SK-N-DZ (cell line): ENCODE results near the gene CNTFR.

Experiments used
- DNase-seq: peaks from one replicate; pipeline ENCODE4 v3.0.0-alpha.2; 2015; ENCODE audit warnings: low spot score

CNTFR gene

DNA sequence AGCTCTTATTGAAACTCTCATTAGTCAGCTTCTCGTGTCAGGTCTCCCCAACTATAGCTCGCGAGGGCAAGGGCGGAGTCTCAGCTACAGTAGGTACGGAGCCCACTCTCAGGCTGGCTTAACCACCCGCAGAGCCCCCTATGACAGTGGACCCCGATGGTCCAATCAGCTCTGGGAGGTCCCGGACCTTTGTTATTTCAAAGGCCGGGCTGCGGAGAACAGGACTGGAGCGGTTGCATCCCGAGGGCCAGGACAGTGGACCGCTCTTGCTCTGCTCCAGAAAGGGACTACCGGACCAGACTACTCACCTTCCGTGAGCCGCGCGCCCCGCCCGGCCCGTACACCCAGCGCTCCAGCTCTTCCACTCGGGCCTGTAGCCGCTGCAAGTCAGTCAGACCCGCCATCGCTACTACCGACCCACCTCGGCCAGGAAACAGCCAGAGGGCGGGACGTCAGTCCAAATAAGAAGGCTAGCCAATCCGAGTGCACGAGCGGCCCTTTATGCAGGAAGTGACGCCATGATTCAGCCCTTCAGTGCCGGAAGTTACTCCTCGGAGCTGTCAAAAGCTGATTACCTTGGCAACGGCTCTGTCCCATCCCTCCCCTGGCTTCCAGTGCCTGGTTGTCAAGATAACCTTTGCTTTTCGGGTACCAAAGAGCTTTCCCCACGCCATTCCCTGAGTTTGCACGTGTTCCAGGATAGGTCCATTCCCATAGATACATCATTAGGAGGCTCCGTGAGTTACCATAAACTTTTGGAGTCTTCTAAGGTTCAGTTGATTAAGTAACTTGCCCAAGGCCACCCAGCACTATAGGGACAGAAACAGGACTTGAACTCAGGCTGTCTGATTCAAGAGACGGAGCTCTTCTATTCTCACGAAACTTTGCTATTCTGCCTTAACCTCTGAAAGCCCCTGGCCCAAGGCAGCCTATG is 30.8 kb upstream of the CNTFR start, which contains the start of gene DCTN3:
DCTN3 (minus strand) TSS at position 435 of the 934 bp plus-strand sequence; CDS start at position 404, 31 bp downstream.
- peak; percentile 95 for DNase-seq

DNA sequence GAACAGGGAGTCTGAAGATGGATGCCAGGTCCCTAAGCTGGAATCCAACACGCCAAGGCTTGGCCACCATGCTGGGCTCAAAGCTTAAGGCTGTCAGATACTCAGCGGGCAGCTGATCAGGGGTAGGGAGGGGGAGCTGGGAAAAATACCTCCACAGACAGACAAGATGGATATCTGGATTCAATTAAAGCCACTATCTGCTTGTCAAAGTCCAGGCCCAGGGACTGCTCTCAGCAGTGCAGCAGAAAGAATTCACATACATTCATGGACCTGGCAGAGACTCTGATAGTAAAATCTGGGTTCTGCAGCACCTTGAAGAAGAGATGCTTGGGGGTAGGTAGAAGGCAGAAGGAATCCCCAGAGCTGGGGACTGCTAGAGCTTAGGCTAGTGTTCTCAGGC is 25.6 kb upstream of the CNTFR start:
- DNase-seq, result peak; percentile 81

DNA sequence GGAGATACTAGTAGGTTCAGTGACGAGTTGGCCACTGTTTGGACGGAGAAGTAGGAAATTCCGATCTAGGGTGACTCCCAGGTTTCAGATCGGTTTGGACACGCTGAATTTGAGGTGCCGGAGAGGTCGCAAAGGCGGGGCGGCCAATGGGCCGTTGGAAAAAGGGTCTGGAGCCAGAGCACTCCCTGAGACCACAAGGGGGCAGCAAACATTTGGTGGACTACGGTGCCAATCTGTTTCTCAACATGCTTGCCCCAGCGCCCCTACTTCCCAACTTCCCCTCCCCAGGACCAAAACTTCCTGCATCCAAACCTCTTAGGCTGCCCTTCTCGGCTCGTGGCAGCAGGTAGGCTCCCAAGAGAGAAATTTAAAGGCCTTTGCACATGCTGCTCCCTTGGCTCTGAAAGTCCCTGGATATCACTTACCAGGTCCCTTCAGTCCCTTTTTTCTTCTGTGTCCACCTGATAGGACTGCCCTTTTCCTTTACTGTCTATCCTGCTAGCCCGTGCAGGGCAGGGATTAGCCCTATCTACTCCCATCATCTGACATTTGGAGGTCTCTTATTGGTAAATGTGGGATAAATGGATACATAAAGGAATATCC is 23.4 kb upstream of the CNTFR start:
- DNase-seq, result peak; percentile 78

DNA sequence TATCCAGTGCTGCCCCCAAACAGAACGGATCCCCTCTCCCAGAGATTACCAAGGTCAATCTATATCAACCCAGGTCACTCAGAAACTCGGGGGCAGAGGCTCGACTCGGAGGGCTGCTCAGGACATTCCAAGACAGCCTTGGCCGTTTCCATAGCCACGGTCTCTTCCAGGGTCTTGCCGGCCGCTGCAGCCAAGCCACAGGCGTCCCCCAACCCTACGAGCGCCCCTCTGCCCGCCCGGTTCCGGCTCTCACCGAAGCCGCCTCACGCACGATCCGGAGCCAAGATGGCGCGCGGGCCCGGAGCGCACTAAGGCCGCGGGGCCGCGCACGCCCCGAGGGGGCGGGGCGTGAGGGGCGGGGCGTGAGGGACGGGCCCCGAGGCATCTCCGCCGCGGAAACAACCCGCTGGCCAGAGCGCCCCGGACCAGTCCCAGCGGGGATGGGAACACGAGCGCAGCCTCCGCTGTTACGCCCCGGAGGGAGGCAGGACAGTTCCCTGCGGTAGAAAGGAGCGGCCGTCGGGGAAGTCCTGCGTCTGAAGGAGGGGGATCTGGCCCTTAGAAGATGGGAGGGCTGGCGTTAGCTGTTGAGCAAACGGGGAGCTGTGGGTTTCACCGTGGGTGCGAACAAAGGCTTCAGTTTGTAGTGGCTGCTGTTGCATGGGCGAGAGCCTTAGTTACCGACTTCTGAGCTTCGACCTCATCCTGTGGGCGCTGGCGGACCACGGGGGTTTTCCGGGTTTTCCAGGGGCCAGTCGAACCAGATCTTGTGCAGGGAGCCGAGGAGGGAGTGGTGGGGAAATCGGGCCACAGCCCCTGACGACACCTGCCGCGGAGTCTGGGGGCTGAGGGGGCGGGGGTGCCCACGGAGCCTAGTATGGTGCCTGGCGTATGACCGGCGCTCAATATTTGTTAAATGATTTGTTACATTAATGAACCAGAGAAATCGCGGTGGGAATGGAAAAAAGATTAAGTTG is 22.6 kb upstream of the CNTFR start, which contains the start of gene RPP25L:
RPP25L (minus strand) TSS at position 287 of the 977 bp plus-strand sequence. CDS start 801 bp downstream, outside the sequence.
- DNase-seq, result peak; percentile 83

DNA sequence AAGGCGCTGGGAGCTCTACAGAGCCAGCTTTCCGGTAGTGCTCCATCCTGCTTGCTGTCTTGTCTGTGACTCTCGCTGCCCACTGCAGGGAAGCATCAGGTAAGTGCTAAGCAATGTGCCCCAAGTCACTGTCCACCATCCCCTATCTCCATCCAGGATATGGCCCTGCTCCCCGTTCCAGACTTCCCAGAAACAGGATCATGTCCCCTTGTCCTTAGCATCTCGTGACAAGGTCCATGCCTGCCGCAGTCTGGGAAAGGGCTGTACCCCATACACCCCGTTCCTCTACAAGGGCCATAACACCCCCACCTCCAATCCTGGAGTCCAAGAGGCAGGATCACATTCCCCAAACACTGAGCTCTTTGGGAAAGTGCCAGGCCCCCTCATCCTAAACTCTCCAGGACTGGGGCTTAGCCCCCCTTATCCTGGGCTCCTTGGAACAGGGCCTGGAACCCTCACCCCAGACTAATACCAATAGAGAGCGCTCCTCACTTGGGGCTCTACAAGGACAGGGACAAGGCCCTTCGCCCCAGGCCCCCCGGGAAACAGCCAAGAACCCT is 21.8 kb upstream of the CNTFR start:
- DNase-seq, result no peak

DNA sequence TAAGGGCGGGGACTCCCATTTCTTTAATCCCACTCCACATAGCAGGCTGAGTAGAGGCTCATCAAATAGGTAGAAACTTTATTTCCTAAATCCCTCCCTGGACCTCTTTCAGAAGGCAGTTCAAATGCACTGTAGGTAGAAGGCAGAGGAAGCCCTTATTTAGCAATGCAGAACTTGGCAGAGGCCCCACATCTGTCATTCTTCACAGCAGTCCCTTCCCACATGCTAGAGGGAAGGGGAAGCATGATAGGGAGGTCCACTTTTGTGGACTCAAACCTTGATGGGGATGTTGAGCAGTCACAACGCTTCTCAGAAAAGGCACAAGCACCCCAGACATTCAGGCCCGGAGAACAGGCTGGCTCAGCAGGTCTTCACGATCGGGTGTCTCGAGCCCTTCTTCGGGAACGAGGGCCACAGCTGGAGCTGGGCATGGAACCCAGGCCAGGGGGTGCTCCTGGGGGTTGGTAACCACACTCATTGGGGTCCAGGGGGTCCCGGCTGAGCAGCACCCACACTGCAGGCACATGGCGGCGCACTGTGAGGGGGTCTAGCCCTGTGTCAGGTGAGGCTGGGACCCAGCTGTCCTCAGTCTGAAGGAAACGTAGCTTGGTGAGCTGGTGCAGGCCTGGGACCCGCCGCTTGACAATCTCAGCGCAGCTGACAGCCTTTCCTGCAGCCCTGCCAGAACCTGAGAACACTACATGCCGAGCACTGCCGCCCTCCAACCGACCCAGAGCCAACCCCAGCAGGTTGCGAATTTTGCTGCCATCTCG is 21.1 kb upstream of the CNTFR start:
- DNase-seq, result no peak

DNA sequence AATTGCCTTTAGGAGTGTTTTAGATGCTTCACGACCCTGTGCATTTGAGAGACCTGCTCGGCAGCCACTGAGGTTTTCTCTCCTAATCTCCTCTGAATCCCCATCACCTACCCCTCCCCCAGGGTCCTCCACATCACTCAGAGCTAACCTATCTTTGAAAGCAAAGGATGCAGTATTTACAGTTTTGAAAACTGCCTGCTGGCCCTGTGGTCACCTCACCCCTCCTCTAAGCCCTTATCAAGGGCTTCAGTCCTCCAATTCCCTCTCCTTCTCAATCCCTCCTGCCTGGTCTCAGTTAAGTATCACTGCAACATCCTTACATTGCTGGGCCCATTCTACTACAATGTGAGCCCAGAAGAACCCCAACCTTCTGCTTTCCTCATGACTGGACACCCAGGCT is 17.8 kb upstream of the CNTFR start:
- no peak for DNase-seq

DNA sequence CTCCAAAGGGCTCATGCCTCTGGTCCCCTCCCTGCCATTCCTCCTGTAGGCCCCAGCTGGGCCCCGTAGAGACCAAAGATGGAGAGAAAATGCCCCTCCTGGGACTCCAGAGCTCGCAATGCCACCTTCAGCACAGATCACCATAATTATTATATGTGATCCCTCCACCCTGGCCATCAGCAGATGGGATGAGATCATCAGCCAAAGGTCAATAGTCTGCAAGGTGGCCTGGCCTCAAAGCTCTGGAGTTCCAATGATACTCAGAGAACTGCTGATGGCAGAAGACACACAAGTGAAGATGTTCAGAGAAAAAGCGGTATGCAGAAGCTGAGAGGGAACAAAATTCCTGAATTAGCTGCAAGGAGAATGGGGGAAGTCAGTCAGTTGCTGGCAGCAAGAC is 17.4 kb upstream of the CNTFR start:
- DNase-seq, result no peak

DNA sequence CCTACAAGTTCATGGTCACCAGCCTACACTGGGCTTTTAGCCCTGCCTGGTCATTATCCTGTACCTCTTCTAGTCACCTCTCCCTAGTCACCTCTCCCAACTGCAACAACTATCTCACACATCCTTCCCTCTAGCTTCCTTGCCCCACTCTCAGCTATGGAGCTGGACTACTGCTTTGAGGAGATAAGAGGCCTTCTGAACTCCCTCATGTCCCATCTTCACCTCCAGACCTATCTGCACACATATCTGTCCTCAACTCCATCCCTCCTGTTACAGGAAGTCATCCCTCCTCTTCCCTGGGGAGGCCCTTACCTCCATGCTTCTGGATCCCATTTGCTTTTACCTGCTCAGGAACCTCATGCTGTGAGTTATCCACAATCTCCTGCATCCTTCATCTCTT is 16.7 kb upstream of the CNTFR start:
- DNase-seq, result no peak

DNA sequence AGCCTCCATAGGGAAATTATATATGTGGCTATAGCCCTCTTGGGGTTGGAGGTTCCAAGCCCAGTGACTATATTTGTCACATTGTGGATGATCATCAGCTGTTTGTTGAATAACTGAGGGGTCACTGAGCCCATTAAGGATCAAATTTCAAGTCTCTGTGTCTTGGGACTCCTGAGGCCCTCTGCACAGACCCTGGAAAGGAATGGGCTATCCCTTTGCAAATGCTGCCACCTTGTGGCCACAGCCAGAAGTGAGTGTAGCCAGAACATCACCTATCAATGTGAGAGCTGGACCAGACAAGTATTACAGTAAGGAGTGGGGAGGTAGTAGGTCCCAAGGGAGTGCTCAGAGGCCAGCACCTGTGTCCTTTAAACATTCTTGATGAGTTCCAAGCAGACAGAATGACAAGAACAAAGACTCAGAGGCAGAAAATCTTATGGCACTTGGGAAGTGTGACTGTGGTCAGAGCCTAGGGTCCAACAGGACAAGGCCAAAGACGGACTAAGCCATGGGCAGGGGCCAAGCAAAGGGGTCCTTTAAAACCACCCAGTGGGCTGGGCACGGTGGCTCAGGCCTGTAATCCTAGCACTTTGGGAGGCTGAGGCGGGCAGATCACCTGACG is 14.2 kb upstream of the CNTFR start:
- DNase-seq, result peak; percentile 88

DNA sequence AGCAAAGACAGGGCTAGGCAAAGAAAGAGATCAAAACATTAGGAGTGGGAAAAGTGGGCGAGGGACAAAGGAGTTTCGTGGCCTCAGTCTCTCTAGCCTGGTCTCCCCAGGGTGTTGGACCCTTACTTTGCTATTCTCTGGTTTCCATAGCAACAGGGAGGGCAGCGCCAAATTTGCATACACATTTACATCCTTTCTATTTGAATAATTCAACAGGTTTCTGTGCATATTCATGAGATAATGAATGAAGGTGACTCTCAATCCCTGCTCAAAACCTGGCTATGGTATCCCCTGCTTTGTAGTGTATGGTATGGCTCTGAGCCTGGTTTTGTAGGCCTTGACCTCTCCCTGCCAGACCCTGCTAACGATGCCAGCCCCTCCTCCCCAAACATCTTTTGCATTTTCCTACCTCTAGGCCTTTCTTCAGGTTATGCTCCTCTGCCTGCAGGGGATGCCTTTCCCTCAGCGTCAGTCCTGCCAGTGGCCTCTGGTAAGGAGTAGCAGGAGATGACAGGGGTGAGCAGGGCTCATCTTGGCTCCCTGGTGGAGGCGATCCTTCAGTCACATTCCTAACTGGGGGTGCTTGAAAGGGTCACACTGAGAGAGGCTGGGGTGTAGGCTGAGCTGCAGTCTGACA is 12.5 kb upstream of the CNTFR start:
- no peak for DNase-seq

DNA sequence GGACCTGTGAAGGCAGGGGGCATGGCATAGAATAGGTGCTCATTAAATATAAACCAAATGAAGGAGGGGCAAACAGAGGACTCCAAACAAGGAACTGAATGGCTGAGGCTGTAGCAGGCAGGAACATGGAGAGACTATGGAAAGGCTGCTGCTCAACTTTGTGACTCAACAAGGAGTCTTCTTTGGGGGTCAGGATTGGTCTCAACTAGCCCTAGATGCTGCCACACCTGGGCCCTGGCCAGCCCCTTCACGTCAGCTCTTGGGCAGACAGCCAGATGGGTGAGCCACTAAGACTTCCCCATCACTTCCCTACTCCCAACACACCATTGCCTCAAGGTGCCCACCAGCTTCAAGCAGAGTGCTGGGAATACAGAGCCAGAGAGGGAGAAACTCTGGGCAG is 11.4 kb upstream of the CNTFR start:
- DNase-seq, result no peak

DNA sequence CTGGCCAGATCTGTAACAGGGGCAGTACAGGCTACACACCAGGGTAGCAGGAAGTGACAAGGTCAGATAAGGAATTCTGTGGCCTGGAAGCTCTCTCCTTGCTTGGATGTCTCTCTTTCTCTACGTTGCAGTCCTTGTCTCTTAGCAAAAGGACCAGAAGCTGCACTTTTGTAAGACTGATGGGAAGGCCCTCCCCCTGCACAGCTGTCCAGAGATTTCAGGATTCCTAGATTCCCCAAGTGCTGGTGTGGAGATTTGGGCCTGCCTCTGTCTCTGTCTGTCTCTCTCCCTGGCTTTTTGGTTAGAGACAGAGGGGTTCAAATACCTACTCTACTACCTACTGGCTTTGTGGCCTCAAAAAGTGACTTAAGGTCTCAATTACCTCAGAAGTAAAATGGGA is 10.0 kb upstream of the CNTFR start:
- no peak for DNase-seq

DNA sequence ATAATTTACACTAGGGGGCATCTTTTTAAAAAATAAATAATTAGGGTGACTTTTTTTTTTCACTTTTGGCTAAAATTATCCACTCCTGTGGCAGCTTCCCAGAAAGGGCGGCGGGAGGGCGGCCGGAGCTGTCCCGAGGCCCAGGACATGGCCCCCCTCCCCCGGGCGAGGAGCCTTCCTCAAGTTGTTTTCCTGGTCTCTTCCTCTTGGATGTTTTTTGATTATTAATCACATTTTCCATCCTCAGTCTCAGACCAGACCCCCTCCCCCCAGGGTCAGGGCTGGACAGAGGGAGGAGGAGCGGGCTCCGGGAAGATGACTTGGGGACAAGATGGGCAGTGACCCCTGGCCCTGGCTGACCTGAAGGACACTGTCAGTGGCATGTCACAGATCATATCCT is 4.7 kb upstream of the CNTFR start:
- no peak for DNase-seq

DNA sequence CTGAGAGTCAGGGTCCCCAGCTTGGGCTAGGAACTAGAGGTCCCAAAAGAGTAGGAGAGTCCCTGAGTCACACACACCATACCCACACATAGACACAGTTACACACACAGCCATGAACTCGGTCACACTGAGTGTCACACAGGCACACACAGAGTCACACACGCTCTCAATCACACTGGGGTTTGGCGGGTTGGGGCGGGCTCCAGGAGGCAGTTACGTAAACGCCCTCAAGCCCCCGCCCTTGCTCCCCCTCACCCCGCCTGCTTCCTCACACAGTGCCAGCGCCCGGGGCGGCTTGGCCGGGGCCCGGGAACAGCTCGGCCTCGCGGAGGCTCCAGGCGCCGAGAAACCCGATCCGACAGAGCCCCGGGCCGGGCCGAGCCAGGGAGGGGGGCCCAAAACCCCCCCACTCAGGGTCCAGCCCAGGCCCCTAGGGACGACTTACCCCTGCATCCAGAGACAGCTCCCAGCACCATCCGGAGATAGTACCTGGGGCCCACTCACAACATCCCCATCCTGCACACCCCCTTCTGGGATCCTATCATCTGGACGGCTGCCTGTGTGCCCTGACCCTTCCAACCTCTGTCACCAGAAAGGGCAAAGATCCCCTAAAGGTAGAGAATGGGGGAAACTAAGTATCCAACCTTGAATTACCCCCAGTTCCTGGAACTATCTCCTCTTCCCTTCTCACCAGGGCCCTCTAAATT is 3.5 kb upstream of the CNTFR start:
- DNase-seq, result no peak

DNA sequence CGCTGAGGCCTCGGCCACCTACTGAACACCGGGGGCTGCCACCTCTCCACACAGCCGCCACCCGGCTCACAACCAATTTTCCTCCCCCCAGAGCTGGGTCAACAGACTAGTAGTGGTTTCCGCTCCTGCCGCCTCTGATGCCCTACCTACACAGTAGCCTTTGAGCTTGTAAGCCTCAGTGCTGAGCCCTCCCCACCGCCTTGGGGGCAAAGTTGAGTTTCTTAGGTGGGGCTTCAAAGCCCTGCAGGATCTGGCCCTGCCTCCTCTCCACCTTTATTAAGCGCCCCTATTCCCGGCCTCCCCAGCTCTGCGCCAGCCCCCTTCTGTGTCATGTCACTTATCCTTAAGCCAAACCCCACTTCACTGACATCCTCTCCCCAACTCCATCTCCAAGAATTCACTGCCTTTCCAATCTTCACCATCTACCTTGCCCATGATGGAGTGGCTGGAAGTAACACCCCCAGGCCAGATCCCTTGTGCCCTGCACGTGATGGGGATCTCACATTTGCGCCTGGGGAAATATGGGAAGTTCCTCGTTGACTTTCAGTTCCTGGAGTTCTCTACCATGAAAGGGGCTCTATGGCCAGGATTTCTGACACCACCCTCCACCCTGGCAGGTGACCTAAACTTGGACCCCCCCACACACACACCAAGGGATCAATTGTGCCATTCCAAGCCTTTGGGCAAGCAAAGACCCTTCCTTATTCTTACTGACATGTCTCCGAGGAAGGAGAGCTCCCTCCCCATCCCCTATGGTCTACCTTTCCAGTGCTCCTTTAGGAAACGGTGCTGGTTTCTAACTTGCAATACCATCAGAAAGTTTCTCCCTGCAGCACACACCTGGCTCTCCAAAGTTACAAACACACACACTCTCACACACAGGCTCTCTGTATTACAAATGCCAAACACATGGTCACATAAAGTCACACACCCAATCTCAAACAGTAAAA is 2.7 kb upstream of the CNTFR start:
- no peak for DNase-seq

DNA sequence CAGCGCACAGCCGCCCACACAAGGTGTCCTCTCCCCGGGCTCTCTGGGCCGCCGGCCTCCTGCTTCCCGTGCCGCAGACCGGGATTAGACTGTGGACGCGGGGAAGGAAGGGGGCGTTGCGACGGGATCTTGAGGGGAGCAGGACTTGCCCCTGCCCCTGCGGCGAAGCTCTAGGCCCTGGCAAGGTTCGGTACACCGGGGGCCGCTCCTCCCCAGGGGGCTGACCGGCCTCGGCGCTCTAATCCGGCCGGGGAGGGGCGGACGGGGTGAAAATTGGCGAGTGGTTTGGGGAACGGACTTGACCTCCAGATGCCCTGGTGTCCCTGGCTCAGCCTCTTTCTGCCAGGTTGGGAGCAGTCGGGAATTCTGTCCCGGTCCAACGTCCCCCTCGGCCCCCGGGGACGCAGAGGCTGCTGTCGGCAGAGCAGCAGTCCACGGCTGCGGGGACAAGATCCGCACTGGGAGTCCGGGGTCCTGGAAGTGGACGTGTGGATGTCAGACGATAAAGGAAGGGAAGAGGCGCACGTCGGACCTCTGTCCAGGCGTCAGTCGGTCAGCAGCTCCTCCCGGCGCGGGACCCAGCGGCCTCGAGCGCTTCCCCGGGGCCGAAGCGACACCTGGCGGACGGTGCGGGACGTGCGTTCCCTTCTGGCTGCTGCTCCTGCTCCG is 1.9 kb upstream of the CNTFR start:
- peak; percentile 75 for DNase-seq
